GM18868 (cell line): ENCODE measurements around the gene FAM81B.
A peak's percentile ranks its signal among the peaks of the same experiment; 100 is the strongest.

ENCODE experiments used
- ATAC-seq: cut with Tn5 transposase; IDR thresholded peaks from one replicate; pipeline ENCODE4 v1.9.1; 2021; ENCODE audit warnings: mild to moderate bottlenecking, moderate library complexity; ENCODE audit not compliant: unreplicated experiment

FAM81B gene

GRCh38 chr5:95398989-95399388, 7.8 kb downstream of the FAM81B start:
- no peak for ATAC-seq

GRCh38 chr5:95401626-95402025, 10.5 kb downstream of the FAM81B start:
- ATAC-seq = no peak

DNA sequence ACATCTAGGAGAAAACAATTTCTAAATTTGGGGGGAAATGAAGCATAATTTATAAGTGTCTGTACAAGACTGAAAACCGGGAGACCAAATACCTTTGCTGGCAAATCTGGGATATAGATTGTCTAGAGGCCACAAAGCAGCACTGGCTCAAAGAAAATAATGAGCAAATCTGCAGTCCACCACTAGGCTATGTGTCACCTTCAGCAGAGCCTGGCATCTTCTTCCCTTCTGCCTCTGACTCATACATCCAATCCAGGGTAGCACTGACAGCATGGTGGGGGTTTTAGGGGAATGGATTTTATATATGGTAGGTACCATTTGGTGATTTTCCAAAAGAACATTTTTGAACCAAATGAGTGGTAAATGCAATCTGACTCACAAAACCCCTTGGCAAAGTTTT, 12.8 kb downstream of the FAM81B start:
- ATAC-seq = no peak

DNA sequence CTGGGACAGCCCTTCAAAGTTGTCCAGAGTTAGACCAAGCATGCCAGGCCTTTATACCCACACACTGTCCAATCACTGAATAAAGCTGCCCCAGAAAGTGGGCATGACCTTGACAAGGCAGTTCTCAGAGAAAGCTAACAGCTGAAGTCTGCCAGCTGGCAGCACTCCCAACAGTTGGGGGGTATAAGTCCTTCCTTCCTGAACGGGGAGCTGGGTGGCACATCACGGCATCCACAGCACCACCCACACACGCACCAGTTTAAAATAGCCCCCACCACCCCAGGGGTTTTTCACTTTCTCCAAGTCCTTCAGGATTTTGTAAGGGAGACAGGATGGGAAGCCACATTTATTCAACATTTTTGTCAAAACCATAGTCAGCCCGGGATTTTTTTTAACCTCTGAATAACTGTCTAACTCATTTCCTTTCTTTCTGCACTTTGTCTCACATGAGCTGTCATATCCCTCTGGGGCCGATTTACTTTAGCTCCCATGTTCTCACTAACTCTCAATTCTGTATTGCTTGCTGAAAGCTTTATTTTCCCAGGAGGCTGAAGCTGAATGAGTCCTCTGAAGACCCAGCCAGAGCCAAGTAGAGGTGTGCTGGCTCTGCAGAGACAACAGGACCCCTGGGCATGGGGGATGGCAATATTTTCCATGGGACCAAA, 15.4 kb downstream of the FAM81B start:
- peak; percentile 53 for ATAC-seq

- ATAC-seq = no peak
These were observed 19.1 kb downstream of the FAM81B start for GRCh38 chr5:95410279-95410678.

DNA sequence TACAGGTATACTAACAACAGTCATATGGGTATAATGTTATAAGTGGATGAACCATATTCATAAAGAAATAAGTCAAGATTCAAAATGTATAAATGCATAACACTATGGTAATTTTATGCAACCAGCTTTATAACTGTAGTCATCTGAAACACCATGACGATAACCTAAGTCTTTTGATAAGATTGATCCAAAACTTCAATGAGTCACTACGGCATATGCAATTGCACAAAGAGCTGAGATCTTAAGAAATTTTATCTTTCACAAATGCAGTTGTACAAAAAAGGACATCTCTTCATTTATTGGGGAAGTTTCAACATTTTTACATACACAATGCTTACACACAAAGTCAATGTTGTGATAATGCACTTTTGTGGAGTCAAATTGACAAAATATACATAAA, 20.3 kb downstream of the FAM81B start:
- no peak for ATAC-seq

- no peak for ATAC-seq
These were observed 23.3 kb downstream of the FAM81B start for GRCh38 chr5:95414451-95414850.

DNA sequence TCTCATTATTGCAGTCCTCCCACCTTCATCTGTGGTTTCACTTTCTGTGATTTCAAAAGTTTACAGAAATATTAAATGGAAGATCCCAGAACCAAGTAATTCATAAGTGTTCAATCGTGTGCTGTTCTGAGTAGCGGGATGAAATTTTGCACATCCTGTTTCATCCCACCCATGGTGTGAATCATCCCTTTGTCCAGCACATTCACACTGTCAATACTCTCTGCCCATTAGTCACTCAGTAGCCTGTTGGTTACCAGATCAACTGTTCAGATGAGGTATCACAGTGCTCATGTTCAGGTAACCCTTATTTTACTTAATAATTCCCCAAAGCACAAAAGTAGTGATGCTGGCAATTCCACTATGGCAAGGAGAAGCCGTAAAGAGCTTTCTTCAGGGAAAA, 26.8 kb downstream of the FAM81B start:
- ATAC-seq = no peak

DNA sequence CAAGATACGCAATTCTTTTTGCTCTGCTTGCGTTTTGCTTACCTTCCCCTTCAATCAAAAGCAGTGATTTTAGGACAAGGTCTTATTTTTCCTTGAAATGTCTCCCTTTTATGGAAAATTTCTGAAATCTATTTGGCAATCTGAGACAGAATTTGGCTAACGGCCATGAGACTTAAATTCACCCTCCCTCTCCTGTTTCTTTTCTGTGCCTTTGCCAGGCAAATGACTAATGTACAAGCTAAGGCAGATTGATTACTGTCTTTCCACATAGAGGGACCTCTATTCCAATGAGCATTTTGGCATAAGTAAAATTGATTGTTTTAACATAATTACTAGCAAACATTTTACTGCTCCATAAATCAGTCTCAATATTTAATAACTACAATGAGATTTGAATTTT, 31.7 kb downstream of the FAM81B start:
- no peak for ATAC-seq

DNA sequence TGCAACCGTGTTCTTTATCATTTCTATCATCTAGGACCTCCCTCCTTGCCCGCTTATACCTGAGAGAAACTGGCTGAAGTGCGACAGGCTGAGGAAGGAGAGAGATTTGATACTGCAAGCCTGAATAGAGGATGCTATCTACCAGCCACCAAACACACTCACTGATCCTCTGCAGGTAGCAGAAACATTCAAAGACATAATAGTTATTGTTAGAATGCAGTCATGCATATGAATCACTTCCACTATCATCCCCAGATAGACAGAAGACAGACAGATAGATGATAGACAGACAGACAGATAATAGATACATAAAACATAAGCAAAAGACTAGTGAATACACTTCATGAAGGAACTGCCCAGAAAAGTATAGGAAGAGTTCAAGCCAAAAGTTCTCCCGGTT, 32.9 kb downstream of the FAM81B start:
- ATAC-seq = peak; percentile 42

- ATAC-seq = peak; percentile 67
These were observed 33.4 kb downstream of the FAM81B start for GRCh38 chr5:95424526-95424925.

GRCh38 chr5:95426227-95426626, 35.1 kb downstream of the FAM81B start:
- ATAC-seq = no peak

DNA sequence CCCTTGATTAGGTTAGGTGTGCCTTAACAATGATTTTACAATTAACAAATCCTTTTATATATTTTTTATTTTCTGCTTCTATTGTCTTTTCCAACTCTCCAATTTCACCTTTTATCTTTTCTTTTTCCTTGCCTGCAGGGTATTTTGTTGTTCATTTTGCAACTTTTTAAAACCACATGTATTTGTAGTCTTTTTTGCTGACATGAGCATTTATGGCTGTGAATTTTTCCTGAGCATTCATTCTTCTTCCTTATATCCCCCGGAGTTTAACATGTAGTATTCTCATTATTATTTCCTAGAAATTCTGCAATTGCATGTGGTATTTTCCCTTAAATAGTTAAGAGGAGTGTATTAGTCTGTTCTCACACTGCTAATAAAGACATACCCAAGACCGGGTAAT, 41.6 kb downstream of the FAM81B start:
- no peak for ATAC-seq

- no peak for ATAC-seq
These were observed 48.8 kb downstream of the FAM81B start for GRCh38 chr5:95439801-95440493.

DNA sequence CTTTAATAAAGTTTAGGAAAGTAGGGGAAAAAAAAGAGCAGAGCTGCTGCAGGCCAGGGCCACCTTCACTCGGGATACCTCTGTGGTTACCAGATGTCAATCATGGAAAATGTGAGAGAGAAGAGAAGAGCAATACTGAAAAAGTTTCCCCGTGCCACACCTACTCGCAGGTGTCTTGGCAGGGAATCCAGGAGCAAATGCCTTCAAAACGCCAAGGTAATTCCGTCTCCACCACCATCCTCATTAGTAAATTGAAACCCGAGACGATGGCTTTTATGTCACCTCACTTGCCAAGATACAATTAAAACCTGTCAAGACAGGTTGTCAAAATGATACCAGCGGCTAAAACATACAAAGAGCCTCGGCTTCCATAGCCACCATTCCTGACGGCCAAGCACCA, 49.7 kb downstream of the FAM81B start:
- no peak for ATAC-seq

DNA sequence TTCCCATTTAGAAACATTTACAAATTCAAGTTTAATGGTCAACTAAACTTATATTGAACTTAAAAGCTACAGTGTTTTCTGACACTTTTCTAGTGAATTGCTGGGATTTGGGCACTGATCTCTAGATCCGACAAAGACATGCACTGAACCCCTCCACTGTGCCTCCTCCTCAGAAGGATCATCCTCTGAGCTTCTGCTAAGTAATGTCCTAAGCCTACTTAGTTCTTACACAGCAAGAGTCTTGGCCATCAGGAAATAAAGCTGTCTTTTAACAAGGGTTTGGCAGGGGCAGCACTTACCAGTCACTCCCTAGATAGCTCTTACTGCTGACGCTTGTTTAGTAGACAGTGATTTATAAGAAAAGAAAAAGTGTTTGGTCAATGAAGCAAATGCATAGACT, 50.5 kb downstream of the FAM81B start:
- ATAC-seq = no peak

DNA sequence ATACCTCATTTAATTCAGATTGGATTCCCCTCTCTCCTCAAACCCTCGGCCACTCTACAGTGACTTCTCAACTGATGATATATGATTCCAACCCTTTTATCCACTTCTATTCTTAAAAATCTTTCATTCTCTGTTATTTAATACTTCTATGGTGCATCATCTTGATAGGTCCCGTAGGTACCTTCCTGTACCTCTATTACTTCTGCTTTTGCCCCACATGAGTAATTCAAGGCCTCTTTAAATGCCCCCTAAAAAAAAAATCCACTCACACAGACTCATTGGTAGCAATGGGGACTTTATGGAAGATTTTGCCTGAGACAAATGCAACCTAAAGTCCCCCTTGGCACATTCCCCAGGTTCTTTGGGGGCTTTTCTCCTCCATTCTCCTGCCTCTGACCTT, 54.3 kb downstream of the FAM81B start:
- ATAC-seq = no peak

DNA sequence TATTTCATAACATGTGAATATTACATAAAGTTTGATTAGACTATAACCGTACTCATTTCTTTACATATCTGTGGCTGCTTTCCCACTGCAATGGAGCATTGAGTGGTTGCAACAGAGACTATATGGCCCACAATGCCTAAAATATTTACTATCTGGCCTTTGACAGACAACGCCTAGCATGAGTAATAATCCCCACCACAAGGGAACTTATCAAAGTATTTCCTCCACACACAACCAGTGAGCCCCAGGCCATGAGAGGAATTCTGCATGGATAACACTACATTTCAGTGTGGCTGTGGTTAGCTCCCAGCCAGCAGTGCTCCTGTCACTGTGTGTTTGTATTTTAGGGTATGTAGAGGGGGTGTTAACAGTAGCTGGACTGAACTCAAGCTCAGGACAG, 54.8 kb downstream of the FAM81B start:
- ATAC-seq = no peak

DNA sequence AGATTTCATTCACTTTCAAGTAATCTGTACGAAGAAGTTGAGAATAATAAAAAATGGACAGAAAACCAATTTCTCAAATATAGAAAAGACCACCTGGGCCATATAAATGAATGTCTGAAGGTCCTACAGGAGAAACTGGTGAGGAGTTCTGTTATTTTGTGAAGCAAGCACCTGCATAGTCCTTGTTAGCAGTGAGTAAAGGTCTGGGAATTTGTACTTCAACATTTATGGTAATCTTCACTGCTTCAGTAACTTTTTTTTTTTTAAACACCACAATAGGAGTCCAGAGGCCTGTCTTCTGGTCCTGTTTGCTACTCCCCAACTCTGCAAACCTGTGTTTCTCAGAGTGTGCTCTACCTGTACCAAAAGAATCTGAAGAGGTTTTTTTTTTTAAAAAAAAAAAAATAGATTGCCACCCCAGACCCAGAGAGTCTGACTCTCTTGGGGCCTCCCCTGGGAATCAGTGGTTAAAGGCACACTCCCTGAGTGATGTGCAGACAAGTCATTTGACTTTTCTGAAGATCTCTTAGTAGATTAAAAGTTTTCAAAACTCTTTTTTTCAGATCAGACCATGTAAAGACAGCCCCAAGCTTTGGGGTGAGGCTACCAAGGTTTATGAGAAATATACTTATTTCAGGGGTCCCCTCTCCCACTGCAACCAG, 55.5 kb downstream of the FAM81B start:
- peak; percentile 63 for ATAC-seq

GRCh38 chr5:95447961-95448360, 56.8 kb downstream of the FAM81B start:
- ATAC-seq = no peak

DNA sequence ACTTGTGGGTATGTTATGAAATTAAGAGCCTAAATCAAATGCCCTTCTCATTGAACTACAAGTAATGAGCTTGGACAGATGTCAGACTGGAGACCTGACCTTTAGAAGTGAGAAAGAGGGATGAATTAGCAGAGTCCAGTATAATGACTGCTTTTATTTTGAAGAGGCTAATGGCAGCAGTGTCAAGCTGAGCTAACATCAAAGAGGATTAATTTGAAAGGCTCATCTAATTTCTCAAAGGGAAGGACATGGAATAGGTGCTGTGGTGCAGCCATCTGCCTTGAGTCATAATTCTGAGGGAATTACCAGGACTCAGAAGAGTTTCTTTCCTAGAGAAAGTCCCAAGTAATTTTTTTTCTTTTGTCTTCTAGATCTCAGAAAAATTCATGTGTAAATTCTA, 57.6 kb downstream of the FAM81B start:
- no peak for ATAC-seq

- ATAC-seq = no peak
These were observed 58.3 kb downstream of the FAM81B start for GRCh38 chr5:95449460-95449859.
